ENCODE data around the gene DNAH17. TPM values are rescaled to one million over a fixed set of nuclear protein-coding genes. Genes with fewer than 3 reads are reported as not detected.
"Not testable (repeated sequence)": the region's sequence is repeated elsewhere in the genome, so short reads cannot be mapped to it uniquely, and the experiment has no call there.

Gene DNAH17
- total RNA-seq, 1 donor from 2014 or later = 0.59 TPM

DNA sequence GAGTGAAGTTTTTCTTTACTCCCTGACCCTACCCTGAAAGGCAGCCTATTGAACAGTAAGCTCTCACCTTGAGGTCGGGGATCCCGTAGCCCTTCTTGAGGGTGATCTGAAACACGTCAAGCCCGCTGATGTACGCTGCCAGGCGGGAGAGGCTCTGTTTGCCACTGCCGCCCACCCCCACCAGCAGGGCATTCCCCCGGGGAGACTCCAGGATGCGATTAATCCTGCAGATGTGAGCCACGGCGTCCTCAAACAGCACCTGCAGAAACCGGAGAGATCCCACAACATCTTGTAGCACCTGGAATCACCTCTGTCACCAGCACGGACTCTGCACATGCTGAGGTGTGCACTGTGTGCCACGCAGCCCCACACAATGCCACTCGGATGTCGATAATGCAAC is 102.0 kb downstream of the DNAH17 start:
- DNase-seq = no peak

DNA sequence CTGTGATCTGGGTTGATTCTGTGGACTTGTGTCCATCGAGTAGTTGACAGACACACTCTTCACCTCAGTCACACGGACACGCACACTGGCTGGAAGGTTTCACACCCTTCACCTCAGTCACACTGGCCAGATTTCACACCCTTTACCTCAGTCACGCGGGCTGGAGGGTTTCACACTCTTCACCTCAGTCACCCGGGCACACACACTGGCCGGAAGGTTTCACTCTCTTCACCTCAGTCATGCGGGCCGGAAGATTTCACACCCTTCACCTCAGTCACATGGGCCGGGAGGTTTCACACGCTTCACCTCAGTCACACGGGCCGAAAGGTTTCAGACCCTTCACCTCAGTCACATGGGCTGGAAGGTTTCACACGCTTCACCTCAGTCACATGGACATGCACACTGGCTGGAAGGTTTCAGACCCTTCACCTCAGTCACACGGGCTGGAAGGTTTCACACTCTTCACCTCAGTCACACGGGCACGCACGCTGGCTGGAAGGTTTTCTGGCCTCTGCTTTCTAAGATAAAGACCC is 102.5 kb downstream of the DNAH17 start:
- no peak for DNase-seq

DNA sequence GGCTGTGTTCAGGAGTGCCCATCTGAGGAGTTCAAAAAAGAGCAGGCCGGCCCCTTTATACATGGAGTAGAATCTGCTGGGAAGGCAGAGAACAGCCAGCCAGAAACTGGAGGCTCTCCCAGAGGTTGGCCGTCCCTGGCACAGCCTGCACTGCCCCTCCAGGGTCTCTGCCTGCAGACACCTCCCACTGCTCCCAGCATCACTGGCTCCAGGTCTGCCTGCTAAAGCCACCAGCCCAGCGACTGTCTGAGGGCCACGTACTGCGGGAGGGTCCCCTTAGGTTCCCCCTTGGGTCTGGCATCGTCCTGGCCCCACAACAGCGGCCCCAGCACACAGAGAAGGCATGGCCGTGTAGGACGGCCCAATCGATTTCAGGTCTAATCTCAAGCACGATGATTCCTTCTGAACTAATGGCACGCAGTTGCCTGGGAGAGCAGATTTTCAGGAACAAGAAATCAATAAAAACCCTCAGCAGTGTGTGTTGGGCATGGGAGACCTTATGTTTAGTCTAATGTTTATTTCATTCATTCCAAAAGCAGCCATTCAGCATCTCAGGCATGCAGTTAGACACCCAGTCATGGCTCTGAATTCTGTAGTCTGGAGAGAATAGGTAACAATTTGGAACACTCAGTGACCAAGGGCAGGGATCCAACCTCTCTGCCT is 103.1 kb downstream of the DNAH17 start:
- no peak for DNase-seq

DNA sequence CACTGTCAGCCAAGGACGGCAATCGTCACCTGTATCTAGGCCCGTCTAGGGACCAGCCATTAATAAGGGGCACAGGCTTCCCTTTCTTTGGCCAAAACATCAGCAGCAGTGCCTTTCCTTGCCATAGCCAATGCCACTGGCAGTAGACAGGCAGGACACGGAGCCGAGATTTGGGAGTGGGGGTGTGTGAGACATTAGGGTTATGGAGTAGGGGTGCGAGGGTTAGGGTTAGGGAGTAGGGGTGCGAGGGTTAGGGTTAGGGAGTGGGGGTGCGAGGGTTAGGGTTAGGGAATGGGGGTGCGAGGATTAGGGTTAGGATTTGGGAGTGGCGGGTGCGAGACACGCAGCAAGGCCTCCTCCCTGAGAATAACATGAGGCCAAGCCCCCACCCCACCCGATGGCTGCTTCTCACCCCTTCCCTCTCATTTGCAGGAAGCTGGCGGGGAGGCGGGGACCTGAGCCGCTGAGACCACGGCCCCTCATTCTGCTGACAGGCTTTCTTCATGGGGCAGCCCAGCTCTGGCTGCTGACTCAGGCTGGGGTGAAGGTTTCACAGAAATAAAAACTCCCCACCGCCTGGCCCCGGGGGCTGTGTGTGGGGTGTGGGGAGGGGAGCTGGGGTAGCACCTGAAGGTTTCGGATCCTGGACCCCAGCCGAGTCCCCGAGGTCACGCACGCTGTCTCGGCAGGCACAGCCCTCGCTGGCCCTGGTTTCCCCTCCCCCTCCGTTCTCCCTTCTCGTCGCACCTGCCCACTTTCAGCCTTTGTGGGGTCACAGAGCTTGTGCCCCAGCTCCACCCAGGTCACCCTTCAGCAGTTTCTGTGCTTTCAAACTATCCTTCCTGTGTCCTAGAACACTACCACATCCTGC is 104.9 kb downstream of the DNAH17 start:
- DNase-seq = no peak

DNA sequence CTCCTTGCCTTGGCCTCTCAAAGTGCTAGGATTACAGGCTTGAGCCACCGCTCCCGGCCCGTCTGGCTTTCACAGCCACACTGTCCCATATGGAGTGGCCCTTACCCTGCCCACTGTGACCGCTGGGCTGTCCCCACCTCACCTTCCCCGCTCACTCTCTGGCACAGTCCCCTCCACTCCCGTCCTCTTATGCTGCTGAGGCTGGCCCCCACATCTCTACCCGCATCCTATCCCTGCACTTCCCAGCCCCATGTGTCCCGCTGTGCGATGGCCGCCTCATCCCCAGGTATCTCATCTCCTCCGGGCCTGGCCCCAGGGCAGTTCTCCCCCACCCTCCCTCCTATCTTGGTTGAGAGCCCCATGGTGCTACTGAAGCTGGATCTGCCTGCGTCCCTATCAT is 105.6 kb downstream of the DNAH17 start:
- no peak for DNase-seq

DNA sequence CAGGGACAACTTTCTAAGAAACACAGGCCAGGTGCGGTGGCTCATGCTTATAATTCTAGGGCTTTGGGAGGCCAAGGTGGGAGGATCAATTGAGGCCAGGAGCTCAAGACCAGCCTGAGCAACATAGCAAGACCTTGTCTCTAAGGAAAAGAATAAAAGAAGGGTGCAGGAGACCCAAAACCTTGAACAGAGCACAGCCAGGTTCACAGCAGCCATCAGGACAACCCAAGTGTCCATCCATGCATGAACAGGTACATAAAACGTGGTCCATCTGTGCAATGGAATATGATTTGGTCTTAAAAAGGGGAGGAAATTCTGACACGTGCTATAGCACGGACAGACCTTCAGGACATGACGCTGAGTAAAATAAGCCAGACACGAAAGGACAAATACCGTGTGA is 107.8 kb downstream of the DNAH17 start:
- DNase-seq = no peak

DNA sequence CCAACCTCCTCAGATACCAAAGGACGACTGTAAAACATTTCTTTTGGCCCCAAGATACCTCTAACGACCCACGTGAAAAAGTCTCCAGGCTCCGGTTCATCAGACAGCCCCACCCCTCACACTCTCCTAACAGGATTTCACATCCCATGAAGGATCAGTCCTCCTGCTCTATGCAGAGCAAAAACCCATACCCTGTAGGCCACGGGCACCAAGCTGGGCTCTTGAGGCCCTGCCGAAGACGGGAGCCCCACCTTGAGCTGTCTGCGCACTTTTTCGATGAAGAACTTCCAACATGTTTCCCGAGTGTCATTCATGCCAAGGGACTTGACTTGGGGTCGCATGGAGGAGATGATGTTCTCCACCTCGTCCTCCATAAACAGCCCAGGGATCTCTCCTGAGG is 108.8 kb downstream of the DNAH17 start:
- no peak for DNase-seq

DNA sequence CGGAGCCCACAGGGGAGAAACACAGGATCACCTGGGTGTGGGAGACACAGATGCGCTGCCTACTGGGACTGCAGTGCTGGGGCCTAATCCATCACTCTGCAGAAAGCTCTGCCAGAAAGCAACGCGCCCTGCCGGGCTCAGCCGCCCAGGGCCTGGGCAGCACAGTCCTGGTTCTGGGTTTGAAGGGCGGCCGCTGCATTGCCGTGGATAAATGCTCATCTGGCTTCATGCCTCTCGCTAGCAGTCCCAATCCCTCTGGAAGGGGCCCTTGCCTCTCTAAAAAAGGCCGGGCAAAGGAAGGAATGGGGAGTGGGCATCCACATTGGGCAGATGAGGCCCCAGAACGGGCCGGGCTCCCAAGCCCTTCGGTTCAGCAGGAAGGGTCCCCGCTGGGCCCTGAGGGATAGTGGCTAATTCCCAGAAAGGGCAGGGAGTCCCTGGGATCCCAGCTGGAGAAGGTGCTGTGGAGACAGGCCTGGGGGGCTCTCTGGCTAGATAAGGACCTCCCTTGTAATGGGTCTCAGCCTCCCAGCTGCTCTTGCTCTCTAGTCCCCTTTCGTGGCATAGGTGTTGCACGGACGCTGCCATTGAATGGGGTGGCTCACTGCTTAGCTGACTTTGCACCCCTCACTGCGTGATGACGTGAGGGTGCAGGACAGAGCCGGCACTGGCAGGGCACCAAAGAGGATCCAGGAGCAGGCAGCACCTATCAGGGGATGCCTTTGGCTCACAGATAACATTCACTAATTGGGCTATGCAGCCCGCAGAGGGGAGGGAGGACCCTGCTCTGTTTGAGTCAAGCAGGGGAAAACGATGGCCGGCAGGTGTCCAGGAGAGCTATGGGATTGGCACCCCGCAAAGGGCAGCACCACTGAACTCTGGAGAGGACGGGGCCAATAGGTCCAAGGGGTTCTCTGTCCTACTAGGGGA is 110.1 kb downstream of the DNAH17 start:
- DNase-seq = no peak

DNA sequence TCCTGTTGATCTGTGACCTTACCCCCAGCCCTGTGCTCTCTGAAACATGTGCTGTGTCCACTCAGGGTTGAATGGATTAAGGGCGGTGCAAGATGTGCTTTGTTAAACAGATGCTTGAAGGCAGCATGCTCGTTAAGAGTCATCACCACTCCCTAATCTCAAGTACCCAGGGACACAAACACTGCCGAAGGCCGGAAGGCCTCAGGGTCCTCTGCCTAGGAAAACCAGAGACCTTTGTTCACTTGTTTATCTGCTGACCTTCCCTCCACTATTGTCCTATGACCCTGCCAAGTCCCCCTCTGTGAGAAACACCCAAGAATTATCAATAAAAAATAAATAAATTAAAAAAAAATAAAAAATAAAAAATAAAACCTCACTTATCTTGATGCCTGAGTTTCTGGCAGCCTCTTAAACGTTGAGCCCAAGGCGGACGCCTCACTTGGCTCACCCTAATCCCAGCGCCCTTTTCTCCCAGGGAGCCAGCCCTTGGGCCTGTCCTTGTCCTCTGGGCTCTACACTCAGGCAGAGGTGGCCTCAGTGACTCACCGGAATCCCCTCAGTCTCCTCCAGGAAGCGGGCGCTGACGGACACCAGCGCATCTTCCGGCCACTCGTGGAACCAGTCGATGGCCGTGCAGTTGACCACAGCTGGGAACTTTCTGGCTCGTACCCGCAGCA is 110.9 kb downstream of the DNAH17 start:
- DNase-seq = not testable (repeated sequence)

DNA sequence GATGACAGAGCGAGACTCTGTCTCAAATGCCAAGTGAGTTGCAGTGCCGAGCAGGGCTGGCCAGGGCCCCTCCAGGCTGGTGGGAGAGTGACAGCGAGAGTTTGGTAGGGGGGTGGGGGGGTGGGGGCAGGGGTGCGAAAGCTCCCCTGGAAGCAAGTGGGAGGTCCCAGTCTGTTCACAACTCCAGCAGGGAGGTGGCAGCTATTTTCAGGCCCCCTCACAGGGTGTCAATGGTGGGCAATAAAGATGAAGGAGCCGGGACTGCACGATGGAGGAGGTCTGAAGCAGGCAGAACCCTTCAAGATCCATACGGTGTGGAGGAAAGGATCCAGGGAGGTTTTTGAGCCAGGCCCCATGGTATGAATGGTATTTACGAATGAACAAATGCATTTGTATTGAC is 115.0 kb downstream of the DNAH17 start:
- no peak for DNase-seq

DNA sequence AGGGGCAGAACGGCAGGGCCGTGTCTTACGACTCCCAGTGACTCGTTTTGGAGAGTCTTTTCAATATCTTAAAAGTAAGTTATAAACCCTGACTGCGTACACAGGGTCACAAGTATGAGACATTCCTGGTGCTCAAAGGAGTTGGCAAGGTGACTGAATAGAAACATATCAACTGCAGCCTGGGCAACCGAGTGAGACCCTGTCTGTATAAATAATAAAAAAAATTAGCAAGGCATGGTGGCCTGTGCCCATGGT is 115.5 kb downstream of the DNAH17 start:
- DNase-seq = no peak

DNA sequence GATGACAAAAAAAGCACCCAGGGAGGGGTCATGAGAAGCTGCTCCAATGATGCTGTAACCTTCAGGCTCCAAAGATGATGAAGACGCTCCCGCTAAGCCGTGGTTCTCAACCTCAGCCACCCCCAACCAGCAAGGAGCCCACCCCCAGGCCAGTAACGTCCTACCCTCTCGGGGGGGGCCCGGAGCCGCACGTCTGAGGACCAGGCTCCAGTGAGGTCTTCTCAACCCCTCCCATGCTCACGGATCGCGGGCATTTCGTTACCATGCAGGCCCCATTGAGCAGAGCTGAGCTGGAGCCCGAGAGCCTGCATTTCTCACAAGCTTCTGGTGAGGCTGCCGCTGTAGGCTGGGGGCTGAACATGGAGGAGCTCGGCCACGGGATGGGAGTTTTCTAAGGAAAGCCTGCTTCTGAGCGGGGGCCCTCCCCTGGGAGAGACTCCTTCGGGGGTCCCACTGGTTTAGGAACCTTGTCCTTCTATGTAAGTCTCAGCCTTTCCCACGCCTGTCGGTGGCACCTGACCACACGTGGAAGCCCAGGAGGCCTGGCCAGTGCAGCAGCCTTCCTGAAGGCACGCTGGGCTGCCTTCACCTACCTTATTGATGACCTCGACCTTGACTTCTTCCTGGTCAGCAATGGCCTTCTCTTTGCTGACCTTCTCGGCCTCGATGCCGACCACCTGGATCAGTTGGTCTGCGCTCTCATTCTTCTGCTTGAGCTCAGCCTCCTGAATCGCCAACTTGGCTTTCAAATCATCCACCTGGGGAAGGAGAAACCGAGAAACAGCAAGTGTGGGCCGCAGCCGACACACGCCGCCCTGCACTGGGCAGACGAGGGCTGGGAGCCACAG is 116.0 kb downstream of the DNAH17 start:
- no peak for DNase-seq

DNA sequence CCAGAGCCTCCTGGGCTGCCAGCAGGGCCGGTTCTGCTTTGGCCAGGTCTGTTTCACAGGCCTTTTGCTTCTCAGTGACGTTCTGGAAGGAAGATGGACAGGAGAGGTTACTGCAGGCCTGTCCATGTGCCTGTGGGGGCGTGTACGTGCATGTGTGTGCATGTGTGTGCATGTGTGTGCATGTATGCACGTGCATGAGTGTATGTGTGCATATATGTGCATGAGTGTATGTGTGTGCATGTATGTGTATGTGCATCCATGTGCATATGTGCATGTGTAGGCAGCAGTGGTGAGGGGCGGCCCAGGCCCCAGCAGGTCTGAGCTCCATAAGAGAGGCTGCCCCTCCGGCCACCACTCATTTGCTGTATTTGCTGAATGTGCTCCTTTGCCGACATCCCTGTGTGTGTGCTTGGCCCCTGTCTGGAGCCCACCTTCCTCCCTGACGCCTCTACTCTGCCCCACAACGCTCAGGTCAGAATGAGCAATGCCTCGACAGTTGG is 117.0 kb downstream of the DNAH17 start:
- no peak for DNase-seq

DNA sequence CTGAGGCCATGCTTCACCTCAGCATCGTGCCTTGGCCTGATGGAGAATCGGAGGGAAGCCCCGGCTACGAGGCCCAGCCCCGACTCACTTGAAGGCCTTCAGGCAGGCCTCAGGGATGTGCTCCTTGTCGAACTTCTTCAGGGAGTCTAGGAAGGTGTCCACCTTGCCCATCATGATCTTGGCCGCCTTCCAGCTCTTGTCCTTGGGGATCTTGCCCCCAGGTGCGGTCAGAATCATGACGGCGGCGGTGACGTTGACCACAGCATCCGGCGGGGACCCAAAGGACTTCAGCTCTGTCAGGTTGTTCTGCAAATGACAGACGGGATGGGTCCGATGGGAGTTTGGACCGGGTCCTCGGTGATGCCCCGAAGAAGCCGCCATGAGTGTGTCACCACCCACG is 117.5 kb downstream of the DNAH17 start:
- no peak for DNase-seq

DNA sequence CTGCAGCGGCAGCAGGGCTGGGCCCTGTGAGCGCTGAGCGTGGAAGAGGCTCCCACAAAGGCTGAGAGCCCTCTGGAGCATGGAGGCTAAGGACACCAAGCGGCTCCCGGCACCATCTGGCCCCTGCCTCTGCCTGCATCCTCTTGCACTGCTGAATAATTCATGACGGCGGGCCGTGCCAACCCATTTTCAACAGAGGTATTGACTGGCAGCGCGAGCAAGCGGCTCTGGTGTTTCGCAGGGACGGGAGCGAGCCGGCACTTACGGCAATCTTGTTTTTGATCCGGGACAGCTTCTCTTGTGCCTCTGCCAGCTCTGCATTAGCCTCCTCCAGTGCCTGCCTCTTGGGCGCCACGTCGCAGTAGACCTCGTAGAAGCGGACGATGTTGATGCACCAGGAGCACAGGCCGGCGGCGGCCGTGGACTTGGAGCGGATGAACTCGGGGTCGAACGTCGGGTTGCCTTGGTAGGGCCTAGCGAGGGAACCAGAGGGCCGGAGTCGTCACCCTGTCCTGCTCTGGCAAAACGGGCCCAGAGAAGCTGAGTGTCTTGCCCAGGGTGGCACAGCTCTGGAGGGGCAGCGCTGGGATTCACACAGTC is 118.4 kb downstream of the DNAH17 start:
- DNase-seq = no peak

DNA sequence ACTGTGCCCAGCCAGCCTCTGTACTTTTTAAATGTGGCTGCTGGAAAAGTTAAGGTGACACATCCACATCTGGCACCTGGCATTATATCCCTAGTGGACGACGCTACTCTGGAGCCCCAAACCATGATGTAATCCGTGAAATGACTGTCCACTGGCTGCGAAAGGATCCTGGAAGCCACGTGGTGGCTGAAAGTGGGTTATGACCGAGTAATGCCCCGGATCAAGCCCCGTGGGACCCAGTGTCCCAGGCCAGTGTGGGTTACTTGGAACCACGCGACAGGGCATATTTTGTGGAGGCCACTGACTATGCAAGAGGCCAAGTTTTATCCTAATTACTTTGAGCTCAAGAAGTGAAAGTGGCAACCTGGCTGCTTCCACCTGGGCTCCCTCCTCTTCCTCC is 119.1 kb downstream of the DNAH17 start:
- no peak for DNase-seq

DNA sequence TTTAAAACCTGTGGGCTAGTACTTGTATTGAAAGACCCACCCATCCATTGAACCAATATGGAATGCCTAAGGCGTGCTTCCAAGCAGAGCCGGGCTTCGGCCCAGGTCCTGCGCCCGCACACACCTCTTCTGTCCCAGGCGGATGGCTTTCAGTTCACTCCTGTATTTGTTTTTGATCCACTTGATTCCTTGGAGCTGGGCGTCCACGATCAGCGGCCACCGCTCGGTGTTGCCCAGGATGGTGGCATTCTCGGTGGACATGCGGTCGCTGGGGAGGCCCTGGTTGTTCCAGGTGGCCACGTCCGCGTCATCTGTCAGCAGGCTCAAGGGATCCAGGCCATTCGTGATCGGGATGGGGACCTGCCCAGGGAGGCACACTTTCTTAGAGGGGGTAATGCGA is 122.8 kb downstream of the DNAH17 start:
- DNase-seq = no peak

DNA sequence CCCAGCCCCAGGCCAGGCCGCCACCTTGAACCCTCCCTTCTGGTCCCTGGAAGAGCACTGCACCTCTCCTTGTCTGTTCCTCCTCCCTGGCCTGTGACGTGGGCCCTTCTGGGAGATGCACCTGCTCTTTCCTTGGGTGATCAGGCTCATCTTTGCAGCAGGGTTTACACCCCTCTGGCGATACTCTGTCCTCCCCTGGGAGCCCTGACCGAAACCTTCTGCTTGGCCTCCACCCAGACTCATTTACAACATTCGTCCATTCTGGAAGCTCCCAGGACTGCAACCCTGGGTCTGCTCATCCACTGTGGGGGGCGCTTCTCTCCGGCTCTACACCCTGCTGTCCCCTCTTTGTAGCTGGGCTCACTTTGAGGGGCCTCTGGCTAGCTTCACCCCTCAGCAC is 125.4 kb downstream of the DNAH17 start:
- DNase-seq = no peak

DNA sequence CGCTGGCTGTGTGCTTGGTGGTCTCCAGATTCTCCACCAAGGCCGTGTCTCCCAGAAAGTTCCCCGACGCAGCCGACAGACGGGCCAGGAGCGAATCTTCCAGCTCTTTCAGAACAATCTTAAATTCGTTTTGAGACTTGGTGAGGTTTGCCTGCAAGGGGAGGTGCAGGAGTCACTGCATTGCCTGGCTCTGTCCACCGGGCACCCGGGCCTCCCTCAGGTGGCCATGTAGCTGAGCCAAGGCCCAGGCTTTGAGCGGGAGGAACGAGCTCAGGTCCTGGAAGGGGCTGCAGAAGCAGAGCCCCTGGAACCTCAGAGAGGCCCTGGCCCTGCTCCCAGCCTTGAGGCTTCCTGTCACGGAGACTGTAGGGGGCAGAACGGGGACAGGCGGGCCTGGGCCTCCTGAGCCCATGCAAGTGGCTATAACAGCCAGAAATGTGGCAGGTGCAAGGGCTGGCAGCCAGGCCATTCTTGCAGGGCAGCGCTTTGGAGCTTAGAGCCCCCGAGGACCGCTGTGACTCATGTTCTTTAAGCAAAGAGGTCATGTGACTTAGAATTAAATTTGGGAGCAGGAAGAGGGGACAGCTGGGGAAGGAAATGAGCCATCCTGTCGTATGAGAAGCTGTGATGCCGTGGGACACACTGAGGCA is 126.4 kb downstream of the DNAH17 start:
- DNase-seq = no peak

DNA sequence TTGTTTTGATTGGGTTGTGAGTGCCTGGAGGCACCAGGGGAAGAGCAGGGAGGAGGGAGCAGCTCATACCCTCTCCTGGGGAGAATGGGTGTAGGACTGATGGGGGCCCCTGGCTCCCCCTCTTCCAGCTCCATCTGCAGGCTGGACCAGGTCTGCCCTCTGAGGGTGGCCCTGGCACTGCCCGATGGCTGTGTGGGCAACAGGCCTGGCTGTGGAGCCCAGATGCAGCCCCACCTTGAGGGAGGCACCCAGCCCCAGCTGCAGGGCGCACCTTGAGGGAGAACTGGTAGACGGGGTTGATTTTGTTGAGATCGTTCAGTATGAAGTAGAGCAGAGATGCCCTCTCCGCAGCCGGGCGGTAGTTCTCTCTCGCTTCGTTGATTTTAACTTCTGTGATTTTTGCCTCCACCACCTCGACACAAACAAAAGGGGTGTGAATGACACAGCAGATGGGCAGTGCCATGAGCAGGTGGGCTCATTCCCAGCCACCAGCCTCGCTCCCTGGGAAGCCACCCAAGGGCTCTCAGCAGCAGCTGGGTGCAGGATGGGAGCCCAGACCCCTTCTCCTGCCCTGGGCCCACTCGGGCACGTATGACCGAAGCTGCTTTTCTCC is 127.1 kb downstream of the DNAH17 start:
- DNase-seq = no peak

Measured in skin of body (tissue), 2 donors.